HG03442 (cell line): ENCODE results near the gene AGPAT4.

Experiments
- ATAC-seq: cut with Tn5 transposase; IDR thresholded peaks from one replicate; pipeline ENCODE4 v1.9.1; 2021; ENCODE audit warnings: mild to moderate bottlenecking, moderate library complexity; ENCODE audit not compliant: unreplicated experiment

AGPAT4 gene

GRCh38 chr6:161256407-161256806 lies 17.5 kb downstream of the AGPAT4 start:
- no peak for ATAC-seq

GRCh38 chr6:161255518-161255917 lies 18.3 kb downstream of the AGPAT4 start:
- ATAC-seq: no peak

GRCh38 chr6:161254464-161255253 lies 19.2 kb downstream of the AGPAT4 start:
- no peak for ATAC-seq

GRCh38 chr6:161254126-161254463 lies 19.8 kb downstream of the AGPAT4 start:
- no peak for ATAC-seq

- no peak for ATAC-seq
These were observed 22.5 kb downstream of the AGPAT4 start for GRCh38 chr6:161251345-161251744.

- ATAC-seq: no peak
These were observed 24.5 kb downstream of the AGPAT4 start for GRCh38 chr6:161249327-161249726.

- no peak for ATAC-seq
These were observed 27.1 kb downstream of the AGPAT4 start for GRCh38 chr6:161246725-161247124.

GRCh38 chr6:161245363-161245762 lies 28.5 kb downstream of the AGPAT4 start:
- ATAC-seq: no peak

GRCh38 chr6:161244725-161245124 lies 29.1 kb downstream of the AGPAT4 start:
- ATAC-seq: no peak

- ATAC-seq: no peak
These were observed 30.8 kb downstream of the AGPAT4 start for GRCh38 chr6:161242779-161243693.

GRCh38 chr6:161242113-161242512 lies 31.7 kb downstream of the AGPAT4 start:
- no peak for ATAC-seq

- no peak for ATAC-seq
These were observed 34.9 kb downstream of the AGPAT4 start for GRCh38 chr6:161239001-161239400.

GRCh38 chr6:161238500-161238899 lies 35.4 kb downstream of the AGPAT4 start:
- ATAC-seq: no peak

GRCh38 chr6:161238081-161238480 lies 35.8 kb downstream of the AGPAT4 start:
- no peak for ATAC-seq

GRCh38 chr6:161237176-161237575 lies 36.7 kb downstream of the AGPAT4 start:
- ATAC-seq: no peak

GRCh38 chr6:161235776-161236633 lies 37.9 kb downstream of the AGPAT4 start:
- ATAC-seq: no peak

- ATAC-seq: no peak
These were observed 39.7 kb downstream of the AGPAT4 start for GRCh38 chr6:161233986-161234661.

- no peak for ATAC-seq
These were observed 41.4 kb downstream of the AGPAT4 start for GRCh38 chr6:161232467-161232866.

GRCh38 chr6:161232010-161232409 lies 41.9 kb downstream of the AGPAT4 start:
- no peak for ATAC-seq

- no peak for ATAC-seq
These were observed 43.5 kb downstream of the AGPAT4 start for GRCh38 chr6:161230339-161230738.
